Peyer's patch (tissue), 4 donors: Measurements from ENCODE around the gene POFUT1.

Source experiments
- CTCF ChIP-seq, 6 experiments: fragments of 450-650 bp in 4 of 6; fragments of 200-600 bp in 2 of 6; sonication (generic) in 1 of 6; IDR thresholded peaks; one replicate each; pipeline ENCODE4 v1.5.1; 2017 to 2019; ENCODE audit warnings: antibody characterized with exemption in 6 of 6, mild to moderate bottlenecking in 3 of 6, moderate library complexity in 1 of 6
- POLR2A ChIP-seq, 2 donors: fragments of 450-650 bp; IDR thresholded peaks; one replicate each; pipeline ENCODE4 v1.5.1; 2017; ENCODE audit warnings: antibody characterized with exemption in 2 of 2, mild to moderate bottlenecking in 2 of 2, moderate library complexity in 2 of 2

- TF ChIP-seq CTCF (IDR thresholded peaks at IDR 0.05), result no peak
- TF ChIP-seq POLR2A (IDR thresholded peaks at IDR 0.05), result no peak
These were observed 26.6 kb downstream of the POFUT1 start for GRCh38 chr20:32234135-32234808.
